IMR-90 (cell line): ENCODE measurements around the gene LMNTD2.

ENCODE experiments used
- BHLHE40 ChIP-seq: fragments of 150-350 bp; IDR thresholded peaks from 2 replicates; pipeline ENCODE4 v1.6.1; 2016; ENCODE audit warnings: mild to moderate bottlenecking, low read depth, low read length
- CTCF ChIP-seq: conservative IDR thresholded peaks from 2 replicates; pipeline ENCODE4 v1.5.1; 2012; ENCODE audit warnings: mild to moderate bottlenecking, low read depth, low read length, improper control_type of control experiment
- MAFK ChIP-seq: IDR thresholded peaks from 2 replicates; pipeline ENCODE4 v1.6.1; 2012; ENCODE audit warnings: low read depth, low read length, improper control_type of control experiment
- NFE2L2 ChIP-seq: fragments of 150-350 bp; IDR thresholded peaks from 2 replicates; pipeline ENCODE4 v1.6.1; 2016; ENCODE audit warnings: low read depth, mild to moderate bottlenecking, low read length
- RCOR1 ChIP-seq: IDR thresholded peaks from 2 replicates; pipeline ENCODE4 v1.6.1; 2012; ENCODE audit warnings: mild to moderate bottlenecking, low read length, improper control_type of control experiment; ENCODE audit not compliant: insufficient replicate concordance

- no peak for TF ChIP-seq NFE2L2
- TF ChIP-seq RCOR1, result no peak
- TF ChIP-seq BHLHE40, result no peak
- no peak for TF ChIP-seq CTCF
- no peak for TF ChIP-seq MAFK
Measured at GRCh38 chr11:587546-587945, 27.0 kb upstream of the LMNTD2 start.
